K562 (cell line): ENCODE data around the gene COL6A2. TPM values are rescaled to one million over a fixed set of nuclear protein-coding genes. Genes with fewer than 3 reads are reported as not detected.

Experiments used
- ATAC-seq: fragments of 200-7000 bp; cut with Tn5 transposase; 3 replicates; pipeline ENCODE4 v1.9.1; 2020; ENCODE audit warnings: moderate library complexity
- BruUV-seq: library from RNA; stranded (reverse); fragments of 400-500 nt; replicated peaks from 2 replicates; lab custom pipeline; 2021; lab: Mats Ljungman, UMichigan
- CTCF ChIA-PET: fragments of 300-600 bp; formaldehyde crosslinking; extraction: SDS; loops from one replicate; lab custom pipeline; 2021; ENCODE audit warnings: low intra/inter-chr PET ratio; lab: Yijun Ruan, JAX
- POLR2A ChIA-PET: fragments of 300-600, 350-650 bp; sonication (Branson Sonifier 250); formaldehyde crosslinking; extraction: SDS; loops from one replicate; lab custom pipeline; 2021; ENCODE audit warnings: antibody characterized with exemption, inconsistent platforms; lab: Yijun Ruan, JAX
- DNase-seq, 4 experiments: peaks; one replicate each; pipeline versions ENCODE4 v3.0.0 to v3.0.0-alpha.2; 2011 to 2018; ENCODE audit warnings: low spot score in 3 of 4, mixed read lengths in 3 of 4; ENCODE audit errors: extremely low read depth in 1 of 4
- FAIRE-seq: peaks from 2 replicates; lab custom pipeline; 2011; peaks lifted over from hg19 to GRCh38; lab: Jason Lieb, UNC
- H2AFZ ChIP-seq: 2 replicates; pipeline ENCODE4 v1.6.0; 2011; ENCODE audit warnings: low read depth, low read length, control low read depth, inconsistent platforms
- H3K27ac ChIP-seq: fragments of 200-600 bp; 3 replicates; pipeline ENCODE4 v1.8.0; 2011; ENCODE audit warnings: low read depth, mild to moderate bottlenecking, control low read depth, inconsistent platforms, low read length, moderate library complexity, mixed read lengths; ENCODE audit errors: extremely low read depth
- H3K27me3 ChIP-seq, 2 experiments: fragments of 300-600 bp in 1 of 2; 2 replicates in 1 of 2; 3 replicates in 1 of 2; pipeline versions ENCODE4 v1.6.0 to v1.8.0; 2011; ENCODE audit warnings: inconsistent platforms in 2 of 2, low read length in 2 of 2, mild to moderate bottlenecking in 1 of 2, mixed read lengths in 1 of 2, moderate library complexity in 1 of 2; ENCODE audit not compliant: control insufficient read depth in 2 of 2, insufficient read depth in 2 of 2
- H3K36me3 ChIP-seq: fragments of 300-600 bp; 3 replicates; pipeline ENCODE4 v1.8.0; 2011; ENCODE audit warnings: mild to moderate bottlenecking, low read length, inconsistent platforms; ENCODE audit not compliant: control insufficient read depth, insufficient read depth
- H3K4me1 ChIP-seq, 2 experiments: fragments of 200-600 bp in 1 of 2; replicated peaks in 1 of 2; 2 replicates in 1 of 2; 3 replicates in 1 of 2; pipeline versions ENCODE4 v1.5.1 to v1.8.0; 2011; ENCODE audit warnings: inconsistent platforms in 2 of 2, low read length in 2 of 2, mild to moderate bottlenecking in 1 of 2, mixed read lengths in 1 of 2, moderate library complexity in 1 of 2; ENCODE audit not compliant: control insufficient read depth in 2 of 2, insufficient read depth in 2 of 2
- H3K4me2 ChIP-seq: 2 replicates; pipeline ENCODE4 v1.6.1; 2011; ENCODE audit warnings: low read length, control low read depth, inconsistent platforms, mixed read lengths; ENCODE audit not compliant: insufficient read depth
- H3K4me3 ChIP-seq: fragments of 200-600 bp; sonication (generic), shearing (Covaris generic); 2 replicates; pipeline ENCODE4 v1.5.1; 2016; ENCODE audit warnings: control low read depth, inconsistent platforms
- H3K79me2 ChIP-seq: fragments of 200-600 bp; 3 replicates; pipeline ENCODE4 v1.8.0; 2011; ENCODE audit warnings: low read length, inconsistent platforms; ENCODE audit not compliant: control insufficient read depth, insufficient read depth
- H3K9ac ChIP-seq, 2 experiments: 2 replicates each; pipeline versions ENCODE4 v1.6.0 to v1.6.1; 2011; ENCODE audit warnings: low read depth in 2 of 2, low read length in 2 of 2, control low read depth in 1 of 2, inconsistent platforms in 1 of 2, mild to moderate bottlenecking in 1 of 2, mixed read lengths in 1 of 2; ENCODE audit not compliant: insufficient read depth in 1 of 2
- H3K9me1 ChIP-seq: one replicate; pipeline ENCODE4 v1.6.0; 2011; ENCODE audit warnings: inconsistent platforms, mild to moderate bottlenecking, low read length, moderate library complexity; ENCODE audit not compliant: control insufficient read depth, insufficient read depth
- H3K9me3 ChIP-seq: replicated peaks from 2 replicates; pipeline ENCODE4 v1.5.1; 2011; ENCODE audit warnings: low read depth, low read length, inconsistent platforms; ENCODE audit not compliant: control insufficient read depth, insufficient read depth
- H4K20me1 ChIP-seq: replicated peaks from 2 replicates; pipeline ENCODE4 v1.6.1; 2011; ENCODE audit warnings: low read length, inconsistent platforms, mixed read lengths; ENCODE audit not compliant: control insufficient read depth, insufficient read depth
- BRF1 ChIP-seq: IDR thresholded peaks from 3 replicates; pipeline ENCODE4 v1.6.1; 2011; ENCODE audit warnings: borderline replicate concordance, mild to moderate bottlenecking; ENCODE audit not compliant: insufficient read length; ENCODE audit errors: extremely low read depth
- CREBBP ChIP-seq: IDR thresholded peaks from one replicate; pipeline ENCODE4 v1.6.1; 2012; ENCODE audit warnings: low read depth, mild to moderate bottlenecking, control low read depth, inconsistent platforms, low read length
- ELF1 ChIP-seq: fragments of 200-800 bp; sonication (Bioruptor generic); IDR thresholded peaks from 2 replicates; pipeline ENCODE4 v1.6.1; 2016; ENCODE audit warnings: missing genetic modification characterization, missing compliant biosample characterization
- GATAD2B ChIP-seq: fragments of 450-650 bp; IDR thresholded peaks from 2 replicates; pipeline ENCODE4 v1.6.1; 2017; ENCODE audit warnings: mild to moderate bottlenecking, borderline replicate concordance
- HDAC6 ChIP-seq: IDR thresholded peaks from 2 replicates; pipeline ENCODE4 v1.6.1; 2012; ENCODE audit warnings: low read depth, mild to moderate bottlenecking, control low read depth, inconsistent platforms, low read length, moderate library complexity
- JUNB ChIP-seq: fragments of 450-650 bp; formaldehyde crosslinking; conservative IDR thresholded peaks from 2 replicates; pipeline ENCODE4 v1.4.0; 2020; ENCODE audit warnings: mild to moderate bottlenecking
- KLF6 ChIP-seq: fragments of 250-450 bp; sonication (Bioruptor Pico); IDR thresholded peaks from 2 replicates; pipeline ENCODE4 v1.4.0; 2020; ENCODE audit warnings: mild to moderate bottlenecking, moderate library complexity, borderline replicate concordance
- MTA2 ChIP-seq: fragments of 450-650 bp; IDR thresholded peaks from 2 replicates; pipeline ENCODE4 v1.6.1; 2016; ENCODE audit warnings: low read depth
- NCOR1 ChIP-seq: fragments of 450-650 bp; IDR thresholded peaks from 2 replicates; pipeline ENCODE4 v1.6.1; 2016; ENCODE audit warnings: mild to moderate bottlenecking, moderate library complexity
- ZBED1 ChIP-seq: IDR thresholded peaks from 2 replicates; pipeline ENCODE4 v1.6.1; 2014
- ZFX ChIP-seq: sonication (generic); formaldehyde crosslinking; IDR thresholded peaks from 2 replicates; pipeline ENCODE4 v1.8.0; 2022; ENCODE audit warnings: mild to moderate bottlenecking, missing genetic modification reagents, moderate library complexity
- ZNF347 ChIP-seq: fragments of 450-650 bp; formaldehyde crosslinking; IDR thresholded peaks from 2 replicates; pipeline ENCODE4 v1.4.0; 2020; ENCODE audit warnings: low read depth, mild to moderate bottlenecking, moderate library complexity
- ZNF785 ChIP-seq: fragments of 250-450 bp; sonication (Bioruptor Pico); IDR thresholded peaks from 2 replicates; pipeline ENCODE4 v1.4.0; 2020; ENCODE audit warnings: mild to moderate bottlenecking
- WGBS: fragments of 100-300 bp; shearing (Covaris generic); methylation state at CpG from one replicate; pipeline ENCODE4 v1.1.6; 2016; ENCODE audit warnings: low coverage, mixed read lengths; ENCODE audit not compliant: insufficient coverage; ENCODE audit errors: missing lambda C conversion rate; 5-methylcytosine and 5-hydroxymethylcytosine counted together
- in situ Hi-C: fragments of 300-500 bp; cut with MboI; formaldehyde crosslinking; loops from 4 replicates; pipeline ENCODE4 v1.15.0; 2018; ENCODE audit warnings: inconsistent platforms, mixed read lengths
- intact Hi-C: fragments of 100-400 bp; cut with micrococcal nuclease; formaldehyde crosslinking; loops from 2 replicates; pipeline ENCODE4 v1.14.2; 2022
- polyA plus RNA-seq, 8 experiments: library from polyadenylated mRNA; depleted of rRNA in 4 of 8; stranded (reverse) in 5 of 8; unstranded in 3 of 8; fragments of >200 nt; fragmentation: Nextera tagmentation in 2 of 8; fragmentation: Illumina TruSeq in 1 of 8; extraction: Ambion mirVana in 2 of 8; extraction: Trizol in 1 of 8; gene quantifications; 2 replicates each; pipeline versions ENCODE4 v1.2.1 to v1.2.3, GENCODE V29; 2011 to 2014; ENCODE audit warnings: inconsistent platforms in 1 of 8, missing spikeins in 1 of 8
- total RNA-seq, 7 experiments: library from RNA; depleted of rRNA in 6 of 7; stranded (reverse); fragments of >200 nt in 6 of 7; fragmentation: Illumina TruSeq in 2 of 7; extraction: Trizol in 2 of 7; gene quantifications; 2 replicates each; pipeline versions ENCODE4 v1.2.1 to v1.2.3, GENCODE V29; 2011 to 2021; ENCODE audit warnings: low replicate concordance in 1 of 7

Gene COL6A2
- total and polyA plus RNA-seq, 9 of the 15 experiments (the other 6 are each of a cell fraction or from before 2014, with no cell fraction given): 0.07 to 1.1 (median 0.24) TPM; not detected in 3

DNA sequence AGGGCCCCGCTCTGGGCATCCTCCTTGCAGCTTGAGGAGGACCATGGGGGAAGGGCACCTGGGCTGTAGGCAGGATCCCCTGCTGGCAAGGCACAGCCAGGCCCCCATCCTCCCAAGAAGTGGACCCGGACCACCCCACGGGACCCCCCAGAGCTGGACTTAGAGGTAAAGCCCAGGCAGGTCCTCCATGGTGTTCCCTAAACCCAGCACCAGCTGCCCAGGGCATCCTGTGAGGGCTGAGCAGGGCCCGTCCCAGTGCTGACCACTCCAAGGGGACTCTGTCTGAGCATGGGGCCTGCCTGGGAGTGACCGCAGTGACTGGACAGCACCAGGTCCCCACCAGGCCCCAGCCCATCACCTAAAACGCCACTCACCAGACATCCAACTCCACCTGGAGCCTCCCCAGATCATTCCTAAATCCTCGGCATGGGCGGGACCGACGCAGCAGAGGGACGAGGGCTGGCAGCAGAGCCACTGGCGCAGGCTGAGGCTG lies 21.3 kb downstream of the COL6A2 start:
- BruUV-seq: no TSS peak
- no peak overlapping the region for H3K4me3 ChIP-seq
- ATAC-seq: peak; percentile 20; the same call in 2 of the 3 replicates
- no peaks in the 10 kb centered on the region for H3K79me2 ChIP-seq
- H3K27me3 ChIP-seq: peaks cover 22 to 65% of the 10 kb centered on the region in 2 experiments; a peak in 3 of 5 replicates
- no peak for DNase-seq
- intact Hi-C loops (no loop called here), in situ Hi-C loops (no loop called here)
- H3K4me1 ChIP-seq: peaks cover 0 to 58% of the 10 kb centered on the region in 2 experiments; a peak in 1 of 5 replicates
- H3K9me1 ChIP-seq: no peaks in the 10 kb centered on the region
- H4K20me1 ChIP-seq: no peaks in the 10 kb centered on the region; the same call in 1 of the 2 replicates
- H3K36me3 ChIP-seq: no peaks in the 10 kb centered on the region
- H3K27ac ChIP-seq: no peak overlapping the region
- TF ChIP-seq NCOR1 (no peak), HDAC6 (0 out of 2 replicates have a peak, but pooled peaks have one; percentile 6)
- H3K4me2 ChIP-seq: no peak overlapping the region
- no peaks in the 10 kb centered on the region; the same call in 1 of the 2 replicates for H3K9me3 ChIP-seq
- no peak overlapping the region for H2AFZ ChIP-seq
- no peak for FAIRE-seq
- WGBS: 10% methylated on average over 12 of the region's 12 CpGs
- no peak overlapping the region for H3K9ac ChIP-seq
- ChIA-PET POLR2A (no interaction called here), CTCF (no interaction called here)

GRCh38 chr21:46119637-46120271 lies 21.8 kb downstream of the COL6A2 start:
- Histone ChIP-seq H3K79me2 (no peaks in the 10 kb centered on the region), H3K9me1 (no peaks in the 10 kb centered on the region), H3K4me3 (no peak overlapping the region), H3K36me3 (no peaks in the 10 kb centered on the region), H3K4me1 (peaks cover 0 to 62% of the 10 kb centered on the region in 2 experiments; a peak in 1 of 5 replicates), H3K9me3 (no peaks in the 10 kb centered on the region; the same call in 1 of the 2 replicates), H3K27me3 (peaks cover 21 to 69% of the 10 kb centered on the region in 2 experiments; a peak in 3 of 5 replicates), H3K9ac (no peak overlapping the region), H3K27ac (no peak overlapping the region), H2AFZ (no peak overlapping the region), H4K20me1 (no peaks in the 10 kb centered on the region; the same call in 1 of the 2 replicates), H3K4me2 (no peak overlapping the region)
- CTCF ChIA-PET: no interaction called here
- FAIRE-seq: no peak
- TF ChIP-seq BRF1: no peak
- no peak for TF ChIP-seq JUNB (CRISPR knock-in tag)
- TF ChIP-seq ZFX (CRISPR knock-in tag): no peak
- no peak for TF ChIP-seq MTA2
- no peak for TF ChIP-seq CREBBP
- no peak for TF ChIP-seq ZNF347
- TF ChIP-seq KLF6 (CRISPR knock-in tag): no peak
- no peak for TF ChIP-seq ELF1 (tag)
- no peak for TF ChIP-seq ZBED1
- TF ChIP-seq ZNF785 (CRISPR knock-in tag): no peak
- TF ChIP-seq GATAD2B: no peak
- WGBS: 1% methylated on average over 9 of the region's 14 CpGs
- in situ Hi-C loops: no loop called here
- ATAC-seq: no peak
- DNase-seq: no peak
- BruUV-seq: no TSS peak
- POLR2A ChIA-PET: no interaction called here
- intact Hi-C loops: no loop called here
